BLaER1 (cell line): Measurements from ENCODE around the gene CD27.
"Not testable (repeated sequence)": the region's sequence is repeated elsewhere in the genome, so short reads cannot be mapped to it uniquely, and the experiment has no call there.

Source experiments
- H3K27ac ChIP-seq: shearing (Covaris generic); formaldehyde crosslinking; 2 replicates; pipeline ENCODE4 v1.8.1; 2022
- H3K27me3 ChIP-seq: shearing (Covaris generic); formaldehyde crosslinking; 2 replicates; pipeline ENCODE4 v1.8.1; 2022
- H3K36me3 ChIP-seq: shearing (Covaris generic); formaldehyde crosslinking; 2 replicates; pipeline ENCODE4 v1.8.1; 2022
- H3K4me1 ChIP-seq: shearing (Covaris generic); formaldehyde crosslinking; 2 replicates; pipeline ENCODE4 v1.8.1; 2022
- H3K4me2 ChIP-seq: shearing (Covaris generic); formaldehyde crosslinking; 2 replicates; pipeline ENCODE4 v1.8.1; 2022
- H3K4me3 ChIP-seq: shearing (Covaris generic); formaldehyde crosslinking; 2 replicates; pipeline ENCODE4 v1.8.1; 2022
- H3K9ac ChIP-seq: shearing (Covaris generic); formaldehyde crosslinking; 2 replicates; pipeline ENCODE4 v1.8.1; 2022
- H3K9me3 ChIP-seq: shearing (Covaris generic); formaldehyde crosslinking; 2 replicates; pipeline ENCODE4 v1.8.1; 2022
- H4K20me1 ChIP-seq: shearing (Covaris generic); formaldehyde crosslinking; 2 replicates; pipeline ENCODE4 v1.8.1; 2022
- Cebpa-rat ChIP-seq: shearing (Covaris generic); IDR thresholded peaks from 2 replicates; pipeline ENCODE4 v1.8.1; 2022

Gene CD27

GRCh38 chr12:6468283-6468575 is 23.5 kb downstream of the CD27 start:
- no peaks in the 10 kb centered on the region for H3K27me3 ChIP-seq
- H3K4me1 ChIP-seq = peaks cover 77% of the 10 kb centered on the region
- H4K20me1 ChIP-seq = peaks cover 8% of the 10 kb centered on the region; the same call in 1 of the 2 replicates
- H3K36me3 ChIP-seq = peaks cover 57% of the 10 kb centered on the region
- no peak overlapping the region for H3K27ac ChIP-seq
- H3K9me3 ChIP-seq = peaks cover 26% of the 10 kb centered on the region
- TF ChIP-seq Cebpa-rat = no peak
- peak overlapping the region; percentile 91 for H3K4me3 ChIP-seq
- H3K9ac ChIP-seq = no peak overlapping the region
- H3K4me2 ChIP-seq = peak overlapping the region; percentile 98

- Histone ChIP-seq H3K4me3 (peak overlapping the region; percentile 91), H4K20me1 (peaks cover 8% of the 10 kb centered on the region; the same call in 1 of the 2 replicates), H3K27me3 (no peaks in the 10 kb centered on the region), H3K36me3 (peaks cover 48% of the 10 kb centered on the region), H3K4me1 (peaks cover 68% of the 10 kb centered on the region), H3K4me2 (peak overlapping the region; percentile 98), H3K27ac (0 out of 2 replicates have a peak overlapping the region, but pooled peaks have one; percentile 94), H3K9me3 (peaks cover 26% of the 10 kb centered on the region), H3K9ac (peak overlapping the region; percentile 95)
- no peak for TF ChIP-seq Cebpa-rat
Observed at GRCh38 chr12:6469092-6469491, 24.3 kb downstream of the CD27 start.

DNA sequence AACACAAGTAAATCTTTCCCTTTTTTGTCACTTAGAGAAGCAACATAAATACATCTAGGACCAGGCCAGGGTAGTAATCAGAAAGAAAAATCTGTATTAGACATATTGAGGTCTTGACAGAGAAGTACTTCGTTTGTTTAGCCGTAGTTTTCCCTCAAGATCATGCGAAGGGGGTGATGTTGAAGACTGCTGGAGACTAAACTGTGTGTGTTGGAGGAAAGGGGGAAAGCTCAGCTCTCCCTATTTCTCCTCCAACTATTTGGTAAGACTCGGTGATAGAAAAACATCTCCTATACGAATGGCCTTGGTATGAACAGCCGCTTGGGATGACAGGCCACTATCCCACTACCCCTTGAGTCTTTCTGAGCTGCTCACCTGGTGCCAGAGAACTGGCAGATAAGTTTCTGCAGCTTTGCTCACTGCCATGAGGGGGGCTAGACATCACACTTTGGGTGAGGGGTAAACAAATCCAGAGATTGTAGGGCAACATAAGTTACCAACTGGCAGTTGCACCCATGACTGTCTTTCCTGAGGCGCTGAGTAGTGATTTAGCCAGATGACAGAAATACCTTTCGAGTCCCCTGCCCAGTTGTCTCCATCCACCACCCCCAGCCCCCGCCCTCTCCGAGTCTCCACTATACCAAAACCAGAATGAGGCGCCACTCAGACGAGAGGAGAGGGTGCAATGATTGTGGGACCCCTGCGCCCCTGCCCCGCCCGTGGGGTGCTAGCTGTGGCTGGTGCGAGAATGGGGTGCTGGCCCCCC is 25.0 kb downstream of the CD27 start:
- H3K9ac ChIP-seq = peak overlapping the region; percentile 95
- H3K9me3 ChIP-seq = peaks cover 26% of the 10 kb centered on the region
- peaks cover 41% of the 10 kb centered on the region for H3K36me3 ChIP-seq
- peak overlapping the region; percentile 94 for H3K27ac ChIP-seq
- peak overlapping the region; percentile 98 for H3K4me2 ChIP-seq
- TF ChIP-seq Cebpa-rat = no peak
- peaks cover 8% of the 10 kb centered on the region; the same call in 1 of the 2 replicates for H4K20me1 ChIP-seq
- peak overlapping the region; percentile 91 for H3K4me3 ChIP-seq
- H3K4me1 ChIP-seq = peaks cover 61% of the 10 kb centered on the region
- H3K27me3 ChIP-seq = no peaks in the 10 kb centered on the region

DNA sequence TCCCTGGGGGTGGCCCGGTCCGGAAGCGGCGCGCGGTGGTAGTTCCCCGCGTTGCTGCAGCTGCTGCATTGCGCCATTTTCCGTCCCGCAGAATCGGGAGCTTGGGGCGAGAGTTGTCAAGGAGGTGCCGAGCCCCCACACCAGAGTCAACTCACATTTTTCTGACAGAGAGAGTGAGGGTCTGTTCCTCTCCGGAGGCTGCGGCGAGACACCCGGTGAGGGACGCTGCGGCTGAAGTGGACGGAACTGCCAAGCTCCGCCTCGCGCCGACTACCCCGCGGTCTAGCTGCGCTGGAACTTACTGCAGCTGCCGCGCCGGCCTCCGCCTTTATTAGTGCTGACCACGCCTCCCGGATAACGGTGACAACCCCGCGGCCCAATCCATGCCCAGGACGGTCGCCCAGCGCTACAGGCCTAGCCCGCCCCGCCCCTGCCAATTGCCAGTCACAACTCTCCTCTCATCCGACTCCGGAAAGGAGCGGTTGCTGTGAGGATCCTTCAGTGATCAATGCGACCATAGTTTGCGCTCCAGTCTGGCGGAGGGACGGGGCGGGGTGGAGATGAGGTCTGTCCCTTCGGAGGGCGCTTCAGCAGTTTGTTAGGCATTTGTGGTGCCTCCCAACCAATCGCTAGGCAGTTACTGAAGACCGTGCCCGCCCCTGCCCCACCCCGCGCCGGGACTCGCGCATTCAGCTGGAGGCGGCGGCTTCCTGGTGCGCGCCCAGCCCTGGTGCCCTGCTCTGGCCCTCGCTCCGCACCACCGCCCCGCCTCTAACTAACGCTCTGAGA is 25.8 kb downstream of the CD27 start, which contains the start of gene VAMP1:
VAMP1 (minus strand) TSS at position 303 of the 789 bp plus-strand sequence; CDS start at position 157, 146 bp downstream.
- Histone ChIP-seq H3K36me3 (peaks cover 36% of the 10 kb centered on the region), H3K27me3 (no peaks in the 10 kb centered on the region), H3K4me2 (peak within 1 kb of the TSS; percentile 98), H3K27ac (peak within 1 kb of the TSS; percentile 94), H3K4me3 (peak within 1 kb of the TSS; percentile 91), H4K20me1 (peaks cover 8% of the 10 kb centered on the region; the same call in 1 of the 2 replicates), H3K4me1 (peaks cover 53% of the 10 kb centered on the region), H3K9ac (peak within 1 kb of the TSS; percentile 95), H3K9me3 (peaks cover 29% of the 10 kb centered on the region)
- peak; percentile 67; the same call in 1 of the 2 replicates for TF ChIP-seq Cebpa-rat

GRCh38 chr12:6471989-6472360 is 27.2 kb downstream of the CD27 start:
- Histone ChIP-seq H3K36me3 (peaks cover 22% of the 10 kb centered on the region), H3K4me1 (peaks cover 39% of the 10 kb centered on the region), H3K27ac (no peak overlapping the region), H3K27me3 (no peaks in the 10 kb centered on the region), H4K20me1 (peaks cover 8% of the 10 kb centered on the region; the same call in 1 of the 2 replicates), H3K9ac (no peak overlapping the region), H3K4me2 (peak overlapping the region; percentile 86; the same call in 1 of the 2 replicates), H3K4me3 (no peak overlapping the region), H3K9me3 (peaks cover 34% of the 10 kb centered on the region)
- no peak for TF ChIP-seq Cebpa-rat

DNA sequence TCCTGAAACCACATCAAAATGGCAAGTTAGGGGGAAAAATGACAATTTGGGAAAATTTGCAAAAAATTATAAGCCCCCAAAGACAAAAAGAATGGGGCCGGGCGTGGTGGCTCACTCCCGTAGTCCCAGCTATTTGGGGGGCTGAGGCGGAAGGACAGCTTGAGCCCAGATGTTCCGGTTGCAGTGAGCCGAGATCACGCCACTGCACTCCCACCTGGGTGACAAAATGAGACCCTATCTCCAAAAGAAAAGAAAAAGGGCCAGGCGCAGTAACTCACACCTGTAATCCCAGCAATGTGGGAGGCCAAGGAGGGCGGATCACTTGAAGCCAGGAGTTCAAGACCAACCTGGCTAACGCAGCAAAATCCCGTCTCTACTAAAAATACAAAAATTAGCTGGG is 27.7 kb downstream of the CD27 start:
- Histone ChIP-seq H3K9ac (no peak overlapping the region), H3K36me3 (peaks cover 17% of the 10 kb centered on the region), H4K20me1 (peaks cover 8% of the 10 kb centered on the region; the same call in 1 of the 2 replicates), H3K27me3 (no peaks in the 10 kb centered on the region), H3K4me1 (peaks cover 34% of the 10 kb centered on the region), H3K4me2 (no peak overlapping the region), H3K4me3 (no peak overlapping the region), H3K9me3 (peaks cover 33% of the 10 kb centered on the region), H3K27ac (no peak overlapping the region)
- TF ChIP-seq Cebpa-rat = no peak

GRCh38 chr12:6475233-6475975 is 30.6 kb downstream of the CD27 start:
- Histone ChIP-seq H3K4me1 (peaks cover 10% of the 10 kb centered on the region), H3K9me3 (peaks cover 23% of the 10 kb centered on the region)
- H3K27ac ChIP-seq, H3K27me3 ChIP-seq, H3K9ac ChIP-seq, H3K36me3 ChIP-seq, H3K4me2 ChIP-seq, H3K4me3 ChIP-seq, H4K20me1 ChIP-seq: not testable (repeated sequence)

DNA sequence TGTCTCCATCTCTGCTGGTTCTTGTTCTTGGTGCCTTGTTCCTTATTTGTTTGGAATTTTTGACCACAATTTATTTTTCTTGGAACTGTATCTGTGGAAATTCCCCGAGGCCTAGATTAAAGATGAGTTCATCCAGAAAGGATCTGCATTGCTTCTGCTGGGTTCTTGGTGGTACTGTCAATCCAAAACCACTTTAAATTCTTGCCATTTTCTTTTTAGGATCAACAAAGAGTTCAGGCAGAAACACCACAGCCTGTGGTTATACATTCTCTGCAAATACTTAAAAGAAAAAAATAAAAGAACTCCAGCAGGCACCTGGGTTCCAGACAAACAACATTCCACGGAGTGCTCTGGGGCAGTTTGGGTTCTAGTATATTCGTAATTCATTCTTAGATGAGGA is 31.7 kb downstream of the CD27 start:
- H3K36me3 ChIP-seq = no peaks in the 10 kb centered on the region
- H3K9ac ChIP-seq = no peak overlapping the region
- peaks cover 5% of the 10 kb centered on the region for H3K4me1 ChIP-seq
- H3K27ac ChIP-seq = no peak overlapping the region
- H3K9me3 ChIP-seq = peaks cover 23% of the 10 kb centered on the region
- H3K4me3 ChIP-seq = no peak overlapping the region
- no peak for TF ChIP-seq Cebpa-rat
- H3K4me2 ChIP-seq = no peak overlapping the region
- no peaks in the 10 kb centered on the region for H3K27me3 ChIP-seq
- H4K20me1 ChIP-seq = no peaks in the 10 kb centered on the region

DNA sequence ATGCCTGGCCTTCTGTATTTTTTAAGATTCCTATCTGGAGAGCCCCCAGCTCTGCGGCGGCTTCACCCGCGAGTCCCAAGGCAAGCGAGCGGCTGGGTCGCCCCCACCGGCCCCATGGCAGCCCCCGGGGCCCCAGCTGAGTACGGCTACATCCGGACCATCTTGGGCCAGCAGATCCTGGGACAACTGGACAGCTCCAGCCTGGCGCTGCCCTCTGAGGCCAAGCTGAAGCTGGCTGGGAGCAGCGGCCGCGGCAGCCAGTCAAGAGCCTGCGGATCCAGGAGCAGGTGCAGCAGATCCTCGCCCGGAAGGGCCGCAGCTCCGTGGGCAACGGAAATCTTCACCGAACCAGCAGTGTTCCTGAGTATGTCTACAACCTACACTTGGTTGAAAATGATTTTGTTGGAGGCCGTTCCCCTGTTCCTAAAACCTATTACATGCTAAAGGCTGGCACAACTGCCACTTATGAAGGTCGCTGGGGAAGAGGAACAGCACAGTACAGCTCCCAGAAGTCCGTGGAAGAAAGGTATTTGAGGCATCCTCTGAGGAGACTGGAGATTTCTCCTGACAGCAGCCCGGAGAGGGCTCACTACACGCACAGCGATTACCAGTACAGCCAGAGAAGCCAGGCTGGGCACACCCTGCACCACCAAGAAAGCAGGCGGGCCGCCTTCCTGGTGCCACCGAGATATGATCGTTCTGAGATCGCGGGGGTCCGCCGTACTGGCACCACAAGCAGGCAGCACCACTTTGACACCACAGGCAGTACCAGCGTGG is 33.0 kb downstream of the CD27 start:
- not testable (repeated sequence) for H3K36me3 ChIP-seq, H3K4me3 ChIP-seq, H3K27ac ChIP-seq, H3K9ac ChIP-seq, H4K20me1 ChIP-seq, H3K4me1 ChIP-seq, H3K4me2 ChIP-seq, H3K27me3 ChIP-seq
- H3K9me3 ChIP-seq = peaks cover 23% of the 10 kb centered on the region
